ENCODE data around the gene TUBB2B. TPM values are rescaled to one million over a fixed set of nuclear protein-coding genes. Genes with fewer than 3 reads are reported as not detected.

The TUBB2B gene
- polyA plus RNA-seq, 3 donors, result 0.15 to 3.5 TPM; not detected in 1

- no peak for DNase-seq
- Histone ChIP-seq H3K4me2 (replicated peaks; ENCODE audit: extremely low read depth, low read length, poor library complexity, severe bottlenecking) (no peak overlapping the region), H3K9ac (ENCODE audit: insufficient read depth, low read length, poor library complexity, severe bottlenecking) (no peak overlapping the region), H3K79me2 (ENCODE audit: insufficient read depth, low read length) (no peaks in the 10 kb centered on the region), H3K27me3 (ENCODE audit: control insufficient read depth in 2 of 2, insufficient read depth in 2 of 2, low read length in 2 of 2) (no peaks in the 10 kb centered on the region), H3K9me3 (replicated peaks in 1 of 2; ENCODE audit: control insufficient read depth in 1 of 2, insufficient read depth in 1 of 2, low read length in 2 of 2) (no peaks in the 10 kb centered on the region), H4K20me1 (ENCODE audit: insufficient read depth, low read length) (peaks cover 6% of the 10 kb centered on the region), H3K36me3 (replicated peaks in 1 of 2; ENCODE audit: control insufficient read depth in 1 of 2, insufficient read depth in 2 of 2, low read length in 2 of 2) (peaks cover 13 to 18% of the 10 kb centered on the region in 2 donors), H2AFZ (ENCODE audit: insufficient read depth, low read depth, low read length, poor library complexity, severe bottlenecking) (no peak overlapping the region), H3K4me3 (replicated peaks in 1 of 3; ENCODE audit: low read depth in 2 of 3, low read length in 3 of 3) (no peak overlapping the region), H3K27ac (ENCODE audit: low read depth in 1 of 2, low read length in 2 of 2) (no peak overlapping the region), H3K4me1 (ENCODE audit: control insufficient read depth in 1 of 2, insufficient read depth in 2 of 2, low read length in 2 of 2) (no peaks in the 10 kb centered on the region)
- 89% methylated on average over 20 of the region's 20 CpGs for WGBS (ENCODE audit: insufficient coverage)
- H3K27me3 Mint-ChIP-seq (ENCODE audit: low read depth in 3 of 3), result peaks cover 0 to 3% (median 2%) of the 10 kb centered on the region in 3 donors
- peaks cover 1% of the 10 kb centered on the region for H3K4me1 Mint-ChIP-seq
- H3K9me3 Mint-ChIP-seq, result no peaks in the 10 kb centered on the region
- H3K4me3 Mint-ChIP-seq, result no peak overlapping the region
- peak overlapping the region in 1 of 7 donors; percentile 59 for H3K27ac Mint-ChIP-seq
- peaks cover 16 to 17% of the 10 kb centered on the region in 2 donors for H3K36me3 Mint-ChIP-seq
- intact Hi-C loops (cut with micrococcal nuclease), result loop anchor here (5.0 to 10.0 kb wide), 2 partner anchors 716 to 858 kb away; partner anchors contain the start of gene ECI2 (in 1 of the 2)
- TF ChIP-seq CTCF (IDR thresholded peaks at IDR 0.05), result no peak
Observed at GRCh38 chr6:3276174-3277167, 49.0 kb upstream of the TUBB2B start.

GRCh38 chr6:3273707-3274521, 46.5 kb upstream of the TUBB2B start:
- Histone ChIP-seq H3K9ac (ENCODE audit: insufficient read depth, low read length, poor library complexity, severe bottlenecking) (no peak overlapping the region), H3K4me2 (replicated peaks; ENCODE audit: extremely low read depth, low read length, poor library complexity, severe bottlenecking) (no peak overlapping the region), H2AFZ (ENCODE audit: insufficient read depth, low read depth, low read length, poor library complexity, severe bottlenecking) (no peak overlapping the region), H3K36me3 (replicated peaks in 1 of 2; ENCODE audit: control insufficient read depth in 1 of 2, insufficient read depth in 2 of 2, low read length in 2 of 2) (peaks cover 35 to 43% of the 10 kb centered on the region in 2 donors), H3K27me3 (ENCODE audit: control insufficient read depth in 2 of 2, insufficient read depth in 2 of 2, low read length in 2 of 2) (no peaks in the 10 kb centered on the region), H3K4me3 (replicated peaks in 1 of 3; ENCODE audit: low read depth in 2 of 3, low read length in 3 of 3) (no peak overlapping the region), H3K4me1 (ENCODE audit: control insufficient read depth in 1 of 2, insufficient read depth in 2 of 2, low read length in 2 of 2) (no peaks in the 10 kb centered on the region), H3K27ac (ENCODE audit: low read depth in 1 of 2, low read length in 2 of 2) (no peak overlapping the region), H3K9me3 (replicated peaks in 1 of 2; ENCODE audit: control insufficient read depth in 1 of 2, insufficient read depth in 1 of 2, low read length in 2 of 2) (no peaks in the 10 kb centered on the region), H3K79me2 (ENCODE audit: insufficient read depth, low read length) (no peaks in the 10 kb centered on the region), H4K20me1 (ENCODE audit: insufficient read depth, low read length) (peaks cover 20% of the 10 kb centered on the region)
- intact Hi-C loops (cut with micrococcal nuclease), result loop anchor here in 1 of 2 donors (10.0 kb wide), 1 partner anchor 861 kb away; the partner anchor contains the start of gene ECI2
- 95% methylated on average over 6 of the region's 9 CpGs for WGBS (ENCODE audit: insufficient coverage)
- Mint-ChIP-seq H3K4me1 (no peaks in the 10 kb centered on the region), H3K27ac (peak overlapping the region in 1 of 7 donors; percentile 9), H3K36me3 (peaks cover 39 to 41% of the 10 kb centered on the region in 2 donors), H3K27me3 (ENCODE audit: low read depth in 3 of 3) (peaks cover 0 to 2% (median 2%) of the 10 kb centered on the region in 3 donors), H3K4me3 (no peak overlapping the region), H3K9me3 (no peaks in the 10 kb centered on the region)
- no peak for DNase-seq
- no peak for TF ChIP-seq CTCF (IDR thresholded peaks at IDR 0.05)

Measured in CD14-positive monocyte (primary cell).